ENCODE results near the gene RER1.

RER1 gene

DNA sequence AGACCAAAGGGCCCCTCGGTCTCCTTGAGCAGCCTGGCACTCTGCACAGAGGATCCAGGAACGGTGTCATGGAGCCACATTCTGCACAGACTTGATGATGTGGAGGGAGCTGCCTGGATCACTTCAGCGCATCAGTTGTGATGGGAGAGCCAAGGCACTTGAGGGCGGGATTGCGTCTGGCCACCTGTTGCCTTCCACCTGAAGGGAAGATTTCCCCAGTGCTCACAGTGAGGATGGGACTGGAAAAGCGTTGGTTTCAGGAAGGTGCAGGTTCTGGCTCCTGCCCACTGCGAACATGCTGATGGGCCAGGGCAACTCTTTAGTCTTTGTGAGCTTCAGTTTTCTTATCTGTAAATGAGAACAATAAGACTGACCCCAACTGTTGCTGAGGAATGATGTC, 2.6 kb downstream of the RER1 start:
- whole genome bisulfite sequencing: 97% methylated on average over 7 of the region's 7 CpGs
- no peak overlapping the region for H2BK120ac ChIP-seq (ENCODE audit: low read depth, low read length)
- no peak overlapping the region for H2AFZ ChIP-seq (ENCODE audit: low read depth, low read length)
- H2AK5ac ChIP-seq (ENCODE audit: low read length, severe bottlenecking): no peak overlapping the region
- DNase-seq: no peak
- no peak overlapping the region for H3K27ac ChIP-seq (ENCODE audit: low read length, poor library complexity, severe bottlenecking)
- H3K18ac ChIP-seq (ENCODE audit: low read depth in 1 of 2, low read length in 2 of 2): no peak overlapping the region
- no peak overlapping the region for H2BK15ac ChIP-seq (ENCODE audit: low read depth, poor library complexity, severe bottlenecking)
- H3K4me1 ChIP-seq (ENCODE audit: control insufficient read depth, insufficient read depth, low read depth, low read length): peaks cover 31% of the 10 kb centered on the region
- H2BK12ac ChIP-seq (ENCODE audit: low read length in 2 of 2): no peak overlapping the region
- H3K4me3 ChIP-seq (ENCODE audit: insufficient read depth in 1 of 2, low read depth in 1 of 2, low read length in 2 of 2): no peak overlapping the region
- no peak overlapping the region for H3K4ac ChIP-seq (ENCODE audit: low read depth in 1 of 2, low read length in 2 of 2)
- no peak overlapping the region for H4K91ac ChIP-seq (ENCODE audit: low read length)
- H4K8ac ChIP-seq (ENCODE audit: low read length): no peak overlapping the region
- no peak overlapping the region for H3K23ac ChIP-seq (ENCODE audit: low read length in 2 of 2)
- peaks cover 61 to 62% of the 10 kb centered on the region in 2 experiments for H3K36me3 ChIP-seq (ENCODE audit: control insufficient read depth in 1 of 2, insufficient read depth in 2 of 2, low read depth in 1 of 2, low read length in 2 of 2)
- H3K27me3 ChIP-seq (ENCODE audit: control insufficient read depth in 1 of 2, insufficient read depth in 1 of 2, low read length in 2 of 2): no peaks in the 10 kb centered on the region
- no peak overlapping the region for H3K14ac ChIP-seq (ENCODE audit: low read length in 2 of 2)
- H3K9me3 ChIP-seq (ENCODE audit: control insufficient read depth, low read length): no peaks in the 10 kb centered on the region
- no peak overlapping the region for H2BK5ac ChIP-seq (ENCODE audit: low read depth, low read length, poor library complexity, severe bottlenecking)
- H3K4me2 ChIP-seq (ENCODE audit: low read length, poor library complexity, severe bottlenecking): no peak overlapping the region
- H3K9ac ChIP-seq (ENCODE audit: low read length): peak overlapping the region; percentile 97
- peaks cover 35% of the 10 kb centered on the region for H3K79me1 ChIP-seq (replicated peaks; ENCODE audit: low read length, poor library complexity, severe bottlenecking)

- Histone ChIP-seq H3K9ac (ENCODE audit: low read length) (peak overlapping the region; percentile 97), H2BK12ac (ENCODE audit: low read length in 2 of 2) (no peak overlapping the region), H4K8ac (ENCODE audit: low read length) (no peak overlapping the region), H3K4me2 (ENCODE audit: low read length, poor library complexity, severe bottlenecking) (no peak overlapping the region), H4K91ac (ENCODE audit: low read length) (no peak overlapping the region), H3K27ac (ENCODE audit: low read length, poor library complexity, severe bottlenecking) (no peak overlapping the region), H3K4ac (ENCODE audit: low read depth in 1 of 2, low read length in 2 of 2) (no peak overlapping the region), H2AK5ac (ENCODE audit: low read length, severe bottlenecking) (no peak overlapping the region), H2AFZ (ENCODE audit: low read depth, low read length) (no peak overlapping the region), H3K4me1 (ENCODE audit: control insufficient read depth, insufficient read depth, low read depth, low read length) (peaks cover 31% of the 10 kb centered on the region), H2BK5ac (ENCODE audit: low read depth, low read length, poor library complexity, severe bottlenecking) (no peak overlapping the region), H3K27me3 (ENCODE audit: control insufficient read depth in 1 of 2, insufficient read depth in 1 of 2, low read length in 2 of 2) (no peaks in the 10 kb centered on the region), H3K4me3 (ENCODE audit: insufficient read depth in 1 of 2, low read depth in 1 of 2, low read length in 2 of 2) (no peak overlapping the region), H3K9me3 (ENCODE audit: control insufficient read depth, low read length) (no peaks in the 10 kb centered on the region), H2BK15ac (ENCODE audit: low read depth, poor library complexity, severe bottlenecking) (no peak overlapping the region), H3K14ac (ENCODE audit: low read length in 2 of 2) (no peak overlapping the region), H3K79me1 (replicated peaks; ENCODE audit: low read length, poor library complexity, severe bottlenecking) (peaks cover 34% of the 10 kb centered on the region), H3K23ac (ENCODE audit: low read length in 2 of 2) (no peak overlapping the region), H2BK120ac (ENCODE audit: low read depth, low read length) (no peak overlapping the region), H3K36me3 (ENCODE audit: control insufficient read depth in 1 of 2, insufficient read depth in 2 of 2, low read depth in 1 of 2, low read length in 2 of 2) (peaks cover 64 to 67% of the 10 kb centered on the region in 2 experiments), H3K18ac (ENCODE audit: low read depth in 1 of 2, low read length in 2 of 2) (no peak overlapping the region)
- WGBS: 97% methylated on average over 11 of the region's 11 CpGs
- no peak for DNase-seq
Observed at GRCh38 chr1:2394761-2395160, 3.1 kb downstream of the RER1 start.

DNA sequence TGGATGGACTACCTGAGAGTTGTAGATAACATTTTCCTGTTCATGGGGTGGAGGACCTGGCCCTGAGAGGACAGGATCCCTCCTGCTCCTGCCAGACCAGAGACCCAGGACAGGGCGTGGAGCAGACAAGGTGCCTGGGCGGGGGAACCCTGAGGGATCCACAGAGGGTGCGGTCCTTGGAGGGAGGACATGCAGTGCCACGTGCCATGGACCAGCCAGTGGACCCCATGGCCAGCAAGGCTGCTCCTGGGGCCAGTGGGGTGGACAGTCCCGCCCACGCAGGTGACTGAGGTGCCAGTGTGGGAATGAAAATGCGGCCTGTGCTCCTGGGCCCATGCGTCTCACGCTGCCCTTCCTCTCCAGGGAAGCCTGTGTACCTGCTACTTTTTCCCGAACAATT, 3.6 kb downstream of the RER1 start:
- H3K14ac ChIP-seq (ENCODE audit: low read length in 2 of 2): no peak overlapping the region
- H4K91ac ChIP-seq (ENCODE audit: low read length): peak overlapping the region; percentile 53
- no peaks in the 10 kb centered on the region for H3K9me3 ChIP-seq (ENCODE audit: control insufficient read depth, low read length)
- 97% methylated on average over 10 of the region's 10 CpGs for WGBS
- H3K4me3 ChIP-seq (ENCODE audit: insufficient read depth in 1 of 2, low read depth in 1 of 2, low read length in 2 of 2): no peak overlapping the region
- no peak overlapping the region for H3K4ac ChIP-seq (ENCODE audit: low read depth in 1 of 2, low read length in 2 of 2)
- H2BK12ac ChIP-seq (ENCODE audit: low read length in 2 of 2): peak overlapping the region in 1 of 2 experiments; percentile 2
- H3K4me2 ChIP-seq (ENCODE audit: low read length, poor library complexity, severe bottlenecking): no peak overlapping the region
- H2AK5ac ChIP-seq (ENCODE audit: low read length, severe bottlenecking): no peak overlapping the region
- peaks cover 64 to 71% of the 10 kb centered on the region in 2 experiments for H3K36me3 ChIP-seq (ENCODE audit: control insufficient read depth in 1 of 2, insufficient read depth in 2 of 2, low read depth in 1 of 2, low read length in 2 of 2)
- H3K18ac ChIP-seq (ENCODE audit: low read depth in 1 of 2, low read length in 2 of 2): no peak overlapping the region
- H3K79me1 ChIP-seq (replicated peaks; ENCODE audit: low read length, poor library complexity, severe bottlenecking): peaks cover 30% of the 10 kb centered on the region
- H3K27ac ChIP-seq (ENCODE audit: low read length, poor library complexity, severe bottlenecking): no peak overlapping the region
- H2BK15ac ChIP-seq (ENCODE audit: low read depth, poor library complexity, severe bottlenecking): no peak overlapping the region
- no peak overlapping the region for H2BK5ac ChIP-seq (ENCODE audit: low read depth, low read length, poor library complexity, severe bottlenecking)
- H3K4me1 ChIP-seq (ENCODE audit: control insufficient read depth, insufficient read depth, low read depth, low read length): peaks cover 28% of the 10 kb centered on the region
- no peak overlapping the region for H4K8ac ChIP-seq (ENCODE audit: low read length)
- H3K9ac ChIP-seq (ENCODE audit: low read length): peak overlapping the region; percentile 97
- no peak overlapping the region for H2BK120ac ChIP-seq (ENCODE audit: low read depth, low read length)
- H3K27me3 ChIP-seq (ENCODE audit: control insufficient read depth in 1 of 2, insufficient read depth in 1 of 2, low read length in 2 of 2): no peaks in the 10 kb centered on the region
- H3K23ac ChIP-seq (ENCODE audit: low read length in 2 of 2): peak overlapping the region in 1 of 2 experiments; percentile 41
- H2AFZ ChIP-seq (ENCODE audit: low read depth, low read length): no peak overlapping the region
- DNase-seq: no peak

- Histone ChIP-seq H3K4me3 (ENCODE audit: insufficient read depth in 1 of 2, low read depth in 1 of 2, low read length in 2 of 2) (no peak overlapping the region), H3K4ac (ENCODE audit: low read depth in 1 of 2, low read length in 2 of 2) (no peak overlapping the region), H3K4me2 (ENCODE audit: low read length, poor library complexity, severe bottlenecking) (no peak overlapping the region), H2BK5ac (ENCODE audit: low read depth, low read length, poor library complexity, severe bottlenecking) (no peak overlapping the region), H2AFZ (ENCODE audit: low read depth, low read length) (no peak overlapping the region), H3K27ac (ENCODE audit: low read length, poor library complexity, severe bottlenecking) (no peak overlapping the region), H3K9me3 (ENCODE audit: control insufficient read depth, low read length) (no peaks in the 10 kb centered on the region), H3K79me1 (replicated peaks; ENCODE audit: low read length, poor library complexity, severe bottlenecking) (peaks cover 26% of the 10 kb centered on the region), H3K18ac (ENCODE audit: low read depth in 1 of 2, low read length in 2 of 2) (no peak overlapping the region), H3K14ac (ENCODE audit: low read length in 2 of 2) (no peak overlapping the region), H4K8ac (ENCODE audit: low read length) (no peak overlapping the region), H2BK120ac (ENCODE audit: low read depth, low read length) (no peak overlapping the region), H3K9ac (ENCODE audit: low read length) (no peak overlapping the region), H2BK15ac (ENCODE audit: low read depth, poor library complexity, severe bottlenecking) (no peak overlapping the region), H4K91ac (ENCODE audit: low read length) (no peak overlapping the region), H2BK12ac (ENCODE audit: low read length in 2 of 2) (no peak overlapping the region), H3K27me3 (ENCODE audit: control insufficient read depth in 1 of 2, insufficient read depth in 1 of 2, low read length in 2 of 2) (no peaks in the 10 kb centered on the region), H3K4me1 (ENCODE audit: control insufficient read depth, insufficient read depth, low read depth, low read length) (peaks cover 23% of the 10 kb centered on the region), H3K23ac (ENCODE audit: low read length in 2 of 2) (no peak overlapping the region), H2AK5ac (ENCODE audit: low read length, severe bottlenecking) (no peak overlapping the region), H3K36me3 (ENCODE audit: control insufficient read depth in 1 of 2, insufficient read depth in 2 of 2, low read depth in 1 of 2, low read length in 2 of 2) (peaks cover 71 to 79% of the 10 kb centered on the region in 2 experiments)
- no peak for DNase-seq
- WGBS: 95% methylated on average over 11 of the region's 17 CpGs
Observed at GRCh38 chr1:2396059-2396458, 4.4 kb downstream of the RER1 start.
